HG02571 (cell line): ENCODE results near the gene SPOCK1.
"Not testable (repeated sequence)": the region's sequence is repeated elsewhere in the genome, so short reads cannot be mapped to it uniquely, and the experiment has no call there.

Source experiments
- ATAC-seq: cut with Tn5 transposase; IDR thresholded peaks from one replicate; pipeline ENCODE4 v1.9.1; 2021; ENCODE audit warnings: mild to moderate bottlenecking, moderate library complexity; ENCODE audit not compliant: unreplicated experiment

Gene SPOCK1

DNA sequence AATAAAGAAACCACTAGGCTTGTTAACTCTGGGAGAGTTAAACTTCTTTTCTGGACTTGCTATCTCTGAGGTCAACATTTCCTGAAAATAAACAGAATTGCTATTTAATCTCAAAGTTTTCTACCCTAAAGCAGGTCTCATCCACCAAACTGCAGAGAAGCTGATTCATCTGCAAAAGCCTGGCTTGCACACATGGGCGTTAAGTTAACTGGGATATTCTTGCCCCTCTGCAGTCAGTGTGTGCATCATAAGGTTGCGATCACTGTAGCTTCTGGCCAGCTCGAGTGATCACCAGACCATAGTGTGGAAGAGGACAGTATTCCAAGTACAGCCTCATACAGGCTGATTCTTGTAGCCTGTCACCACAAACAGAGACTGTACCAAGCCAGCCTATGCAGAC is 99.2 kb downstream of the SPOCK1 start:
- ATAC-seq = no peak

DNA sequence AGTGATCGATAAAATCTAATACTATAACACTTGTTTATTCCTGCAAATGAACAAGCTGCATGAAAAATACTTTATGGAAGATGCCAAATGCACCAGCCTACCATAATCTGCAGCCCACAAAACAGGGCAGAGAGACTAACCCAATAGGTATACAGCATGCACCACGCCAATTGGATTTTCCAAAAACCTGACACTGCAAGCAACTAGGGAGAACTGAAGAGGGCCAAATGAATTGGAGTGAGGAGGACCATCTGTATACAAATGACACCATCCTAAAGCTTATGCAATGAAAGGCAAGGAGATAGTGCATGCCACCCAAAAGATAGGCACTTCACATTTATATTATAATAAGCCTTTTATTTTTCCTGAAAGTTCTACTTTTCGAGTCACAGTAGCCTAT is 100.4 kb downstream of the SPOCK1 start:
- ATAC-seq = no peak

DNA sequence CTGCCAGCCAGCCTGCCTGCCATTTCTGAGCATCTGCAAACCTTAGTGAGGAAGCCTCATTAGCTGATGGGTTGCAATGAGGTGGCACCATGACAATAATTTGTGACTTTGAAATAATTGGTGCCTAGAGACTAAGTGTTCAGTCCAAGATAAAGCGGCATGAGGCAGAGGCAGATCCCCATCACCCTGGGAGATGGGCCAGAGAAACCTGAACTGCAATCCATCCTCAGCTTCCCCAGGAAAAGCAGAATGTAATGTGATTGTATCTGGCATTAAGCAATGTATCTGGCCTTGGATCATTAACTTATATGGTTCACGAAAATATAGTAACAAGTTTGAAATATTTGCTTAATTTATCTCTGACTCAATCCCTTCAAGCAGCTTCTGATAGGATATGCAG is 101.0 kb downstream of the SPOCK1 start:
- no peak for ATAC-seq

DNA sequence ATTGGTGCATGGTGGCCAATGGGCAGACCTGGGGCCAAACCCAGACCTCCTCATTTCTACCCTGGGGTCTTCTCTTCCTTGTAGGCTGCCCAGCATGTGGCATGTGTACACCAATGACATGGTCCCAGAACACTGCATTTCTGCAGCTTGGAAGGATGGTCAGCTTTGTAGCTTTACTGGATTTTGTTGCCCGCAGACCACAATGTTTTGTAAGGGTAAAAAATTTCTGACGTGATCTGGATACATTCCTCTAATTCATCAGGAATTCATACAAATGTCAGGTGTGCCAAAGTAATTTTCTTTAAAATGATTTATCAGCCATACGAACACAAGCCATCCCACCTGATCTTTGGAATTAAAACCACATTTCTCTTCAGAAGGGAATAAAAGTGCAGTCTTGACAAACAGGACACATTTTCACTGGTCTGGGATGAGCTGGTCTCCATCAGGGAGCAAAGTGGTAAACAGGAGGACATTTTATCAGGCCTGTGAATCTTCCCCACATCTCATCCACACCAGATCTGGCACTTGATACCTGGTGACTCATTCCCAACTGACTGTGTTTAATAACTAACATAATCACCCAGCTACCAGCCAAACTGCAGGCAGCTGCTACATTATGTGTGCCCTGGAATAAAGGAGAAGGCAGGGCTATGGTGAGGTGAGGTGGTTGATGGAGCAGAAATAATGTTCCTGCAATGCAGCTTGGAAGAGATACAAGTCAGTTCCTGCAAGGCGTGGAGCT is 103.9 kb downstream of the SPOCK1 start:
- ATAC-seq = no peak

DNA sequence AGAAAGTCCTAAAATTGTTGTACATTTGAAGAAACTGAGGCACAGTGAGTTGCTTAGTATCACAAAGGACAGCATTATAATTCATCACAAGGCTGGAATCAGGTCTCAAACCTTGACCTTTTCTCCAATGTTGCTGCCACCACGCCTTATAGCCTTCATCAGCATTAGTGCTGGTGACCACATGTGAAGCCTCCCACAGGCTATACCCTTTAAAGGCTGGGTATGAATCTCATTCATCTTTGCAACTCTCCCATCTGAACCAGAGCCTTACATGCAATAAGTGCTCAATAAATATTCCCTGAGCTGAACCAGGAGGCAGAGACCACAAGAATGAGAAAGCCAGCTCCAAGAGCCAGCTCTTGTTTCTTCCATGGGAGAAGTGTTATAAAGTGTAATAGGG is 104.7 kb downstream of the SPOCK1 start:
- ATAC-seq = no peak

- ATAC-seq = no peak
Measured at GRCh38 chr5:137393196-137393993, 105.7 kb downstream of the SPOCK1 start.

DNA sequence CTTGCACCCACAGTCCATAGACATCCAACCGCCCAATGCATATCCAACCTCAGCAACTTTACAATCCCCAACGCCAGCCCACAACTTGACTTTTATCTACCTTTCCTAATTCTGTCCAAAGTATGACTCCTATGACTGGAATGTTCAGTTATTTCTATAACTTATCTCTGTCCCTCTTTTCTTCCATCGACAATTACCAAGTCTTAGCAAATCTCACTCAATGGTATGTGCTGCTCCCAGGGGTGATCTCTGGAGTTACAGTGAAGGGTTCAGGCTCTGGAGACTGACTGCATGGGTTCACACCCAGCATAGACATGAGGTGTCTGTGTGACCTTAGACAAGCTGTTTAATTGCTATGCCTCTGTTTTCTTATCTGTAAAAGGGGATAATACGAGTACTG is 106.9 kb downstream of the SPOCK1 start:
- ATAC-seq = no peak

DNA sequence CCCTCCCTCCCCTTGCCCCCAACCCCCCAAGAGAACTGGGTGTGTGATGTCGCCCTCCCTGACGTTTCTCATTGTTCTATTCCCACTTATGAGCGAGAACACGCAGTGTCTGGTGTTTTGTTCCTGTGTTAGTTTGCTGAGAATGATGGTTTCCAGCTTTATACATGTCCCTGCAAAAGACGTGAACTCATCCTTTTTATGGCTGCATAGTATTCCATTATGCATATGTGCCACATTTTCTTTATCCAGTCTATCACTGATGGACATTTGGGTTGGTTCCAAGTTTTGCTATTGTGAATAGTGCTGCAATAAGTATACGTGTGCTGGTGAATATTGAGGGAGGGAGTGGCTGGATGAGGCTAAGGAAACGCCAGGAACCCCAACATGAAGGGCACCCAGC is 108.1 kb downstream of the SPOCK1 start:
- ATAC-seq = not testable (repeated sequence)

- no peak for ATAC-seq
Measured at GRCh38 chr5:137389042-137389441, 110.1 kb downstream of the SPOCK1 start.

DNA sequence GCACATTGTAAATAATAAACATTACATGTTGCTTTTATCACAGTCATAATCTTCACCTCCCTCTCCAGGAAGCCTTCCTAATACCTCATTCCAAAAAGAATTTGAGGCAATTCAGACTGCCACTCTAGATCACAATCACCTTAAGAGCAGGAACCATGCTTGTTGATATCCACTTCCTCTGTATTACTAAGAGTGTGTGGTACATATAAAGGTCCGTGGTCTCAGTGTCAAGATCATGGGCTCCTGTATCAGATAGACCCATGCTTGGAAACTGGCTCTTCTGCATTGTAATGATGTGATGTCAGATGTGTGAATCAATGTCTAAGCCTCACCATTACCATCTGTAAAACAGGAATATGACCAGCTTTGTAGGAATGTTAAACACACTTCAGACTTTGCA is 114.1 kb downstream of the SPOCK1 start:
- ATAC-seq = no peak

DNA sequence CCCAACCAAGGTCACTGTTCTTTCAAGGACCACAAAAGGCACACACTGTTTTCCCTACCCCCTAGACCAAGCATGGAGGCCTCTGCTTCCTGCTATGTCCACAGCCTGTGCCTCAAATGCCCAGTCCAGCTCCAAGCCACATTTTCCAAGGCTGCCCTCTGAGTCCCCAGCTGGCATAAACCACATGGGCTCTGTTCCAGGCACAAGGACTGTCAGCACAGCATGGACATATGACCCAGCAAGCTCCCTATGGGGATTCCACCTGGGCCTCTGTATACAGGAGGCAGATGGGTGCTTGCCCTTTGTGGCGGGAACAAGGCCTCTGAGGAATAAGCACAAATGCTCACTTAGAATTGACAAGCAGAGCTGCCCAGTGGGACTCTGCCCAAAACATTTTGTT is 115.2 kb downstream of the SPOCK1 start:
- ATAC-seq = no peak

DNA sequence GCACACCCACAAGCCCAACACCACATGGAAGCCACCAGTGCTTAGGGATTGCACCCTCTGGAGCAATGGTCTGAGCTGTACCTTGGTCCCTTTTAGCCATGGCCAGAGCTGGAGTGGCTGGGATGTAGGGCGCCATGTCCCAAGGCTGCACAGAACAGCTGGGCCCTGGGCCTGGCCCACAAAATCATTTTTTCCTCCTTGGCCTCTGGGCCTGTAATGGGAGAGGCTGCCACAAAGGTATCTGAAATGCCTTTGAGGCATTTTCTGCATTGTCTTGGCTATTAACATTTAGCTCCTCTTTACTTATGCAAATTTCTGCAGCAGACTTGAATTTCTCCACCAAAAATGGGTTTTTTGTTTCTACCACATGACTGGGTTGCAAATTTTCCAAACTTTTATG is 117.6 kb downstream of the SPOCK1 start:
- no peak for ATAC-seq

- ATAC-seq = no peak
Measured at GRCh38 chr5:137379555-137380286, 119.4 kb downstream of the SPOCK1 start.

DNA sequence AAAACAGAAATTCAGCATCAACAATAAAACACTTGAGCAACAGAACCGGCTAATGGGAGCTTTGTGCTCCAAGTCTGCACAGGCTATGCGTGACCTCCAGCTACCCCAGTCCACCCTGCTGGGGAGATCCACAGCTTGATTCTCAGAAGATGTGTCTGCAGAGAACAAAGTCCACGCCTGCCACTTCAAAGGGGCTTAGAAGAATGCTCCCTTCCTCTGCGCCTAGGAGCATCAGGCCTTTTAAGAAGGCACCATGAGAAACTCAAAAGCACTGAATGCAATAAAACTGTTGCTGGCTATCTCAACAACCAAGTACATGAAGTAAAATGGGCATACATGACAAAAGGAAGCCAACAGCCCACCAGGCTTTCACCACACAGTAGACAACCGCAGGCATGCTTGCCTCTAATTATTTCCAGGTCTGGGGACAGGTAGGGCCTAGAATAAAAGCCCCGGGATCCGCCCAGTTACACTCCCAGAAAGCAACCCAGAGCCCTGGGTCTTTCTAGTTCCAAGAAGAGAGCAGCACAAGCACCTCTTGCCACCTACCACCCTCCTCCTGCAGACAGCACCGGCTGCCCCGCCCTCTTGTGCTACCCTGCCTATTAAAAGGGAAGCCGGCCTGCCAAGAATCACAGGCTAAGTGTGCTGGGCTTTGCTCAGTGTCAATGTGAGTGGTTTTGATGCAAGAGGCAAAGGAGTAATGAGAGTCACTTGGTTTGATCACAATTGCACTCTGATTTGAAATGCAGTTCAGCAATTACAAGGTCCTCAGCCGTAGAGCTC is 123.2 kb downstream of the SPOCK1 start:
- ATAC-seq = no peak

DNA sequence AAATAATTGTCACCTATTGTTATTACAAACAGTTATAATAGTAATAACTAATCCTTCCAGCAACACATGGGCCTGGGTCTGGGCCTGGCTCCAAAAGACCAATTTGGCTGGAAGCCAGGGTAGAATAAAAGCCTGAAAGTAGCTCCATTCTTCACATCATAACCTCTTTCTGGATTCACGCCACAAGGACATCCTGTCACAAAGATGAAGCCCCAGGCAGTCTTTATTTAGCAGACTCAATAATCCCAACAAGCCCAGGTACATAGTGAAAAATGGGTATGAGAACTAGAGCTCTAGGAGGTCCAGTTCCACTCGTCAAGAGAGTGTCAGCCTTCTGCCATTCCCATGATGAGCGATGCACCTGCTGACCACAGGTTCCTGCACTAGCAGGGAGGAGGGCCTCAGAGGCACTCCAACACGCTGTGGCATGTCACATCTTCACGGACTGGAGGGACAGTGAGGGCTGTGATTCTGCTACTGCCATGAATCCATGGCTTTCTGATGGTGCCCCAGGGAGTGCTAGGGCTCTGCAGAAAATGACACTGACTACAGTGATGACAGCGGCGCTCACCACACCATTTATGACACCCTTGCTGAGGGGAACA is 124.9 kb downstream of the SPOCK1 start:
- no peak for ATAC-seq

- no peak for ATAC-seq
Measured at GRCh38 chr5:137372773-137373160, 126.4 kb downstream of the SPOCK1 start.

GRCh38 chr5:137372016-137372772 is 126.9 kb downstream of the SPOCK1 start:
- ATAC-seq = no peak

DNA sequence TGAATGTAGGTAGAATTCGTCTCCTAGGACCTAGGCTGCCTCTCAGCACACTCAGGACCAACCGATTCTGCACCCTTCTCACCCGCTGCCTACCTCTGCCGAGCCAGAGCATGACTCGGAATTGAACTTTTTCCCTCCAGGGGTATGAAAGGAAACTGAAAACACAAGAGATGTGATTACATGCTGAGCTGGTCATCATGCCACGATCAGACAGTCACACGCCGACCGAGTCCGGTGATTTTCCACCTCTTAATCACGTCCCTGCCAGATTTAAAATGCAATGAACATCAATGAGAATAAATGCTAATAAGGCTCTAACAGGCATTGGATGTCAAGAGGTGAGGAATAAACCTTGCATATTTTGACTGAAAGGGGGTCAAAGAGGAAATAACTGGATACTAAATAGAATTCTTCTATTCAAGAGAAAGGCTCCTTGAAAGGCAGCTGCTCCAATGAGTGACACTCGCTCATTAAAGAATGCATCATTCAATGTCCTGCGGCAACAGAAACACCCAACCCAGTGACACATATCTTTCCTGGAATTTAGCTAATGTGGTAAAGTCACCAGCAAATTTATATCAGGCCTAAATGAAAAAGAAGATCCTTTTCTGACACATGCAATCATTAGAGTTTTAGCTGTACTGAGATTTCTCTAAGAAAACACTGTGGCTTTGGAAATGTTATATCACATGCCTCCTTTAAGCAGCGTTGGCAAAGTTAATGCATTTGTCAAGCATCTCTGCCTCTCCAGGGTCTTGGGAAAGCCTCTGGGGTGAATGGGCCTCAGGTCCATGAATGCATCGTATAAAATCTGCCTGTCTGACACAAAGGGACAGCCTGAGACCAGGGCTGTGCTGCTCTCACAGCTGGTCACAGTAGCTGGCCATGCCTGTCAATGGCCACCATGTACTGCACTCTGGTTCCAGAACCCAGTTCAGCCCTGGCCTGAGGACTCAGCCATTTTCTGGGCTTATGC is 128.7 kb downstream of the SPOCK1 start:
- no peak for ATAC-seq

DNA sequence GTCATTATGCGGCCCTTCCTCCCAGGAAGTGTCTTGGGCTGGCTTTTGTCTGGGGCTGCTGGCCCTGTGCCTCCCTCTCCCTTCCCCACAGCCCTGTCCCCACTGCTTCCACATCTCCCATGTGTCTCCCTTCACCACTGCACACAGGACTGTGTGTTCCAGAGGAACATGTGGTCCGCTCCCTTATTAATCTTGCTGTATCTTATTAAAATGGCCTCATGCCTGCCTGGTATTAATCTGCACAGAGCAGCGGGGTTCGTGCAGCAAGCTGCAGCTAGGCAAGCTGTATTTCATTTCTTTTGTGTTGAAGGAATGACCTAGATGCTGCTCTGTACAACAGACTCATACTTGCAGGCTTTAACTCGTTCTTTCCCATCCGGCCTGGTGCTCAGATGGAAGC is 130.5 kb downstream of the SPOCK1 start:
- ATAC-seq = no peak
